ENCODE data around the gene KIF14.
"Not testable (repeated sequence)": the region's sequence is repeated elsewhere in the genome, so short reads cannot be mapped to it uniquely, and the experiment has no call there.

The KIF14 gene

GRCh38 chr1:200631375-200631774 is 10.8 kb upstream of the KIF14 start:
- DNase-seq (ENCODE audit: low read depth in 2 of 2) = no peak

GRCh38 chr1:200630515-200630899 is 10.0 kb upstream of the KIF14 start:
- DNase-seq (ENCODE audit: low read depth in 2 of 2) = not testable (repeated sequence)

DNA sequence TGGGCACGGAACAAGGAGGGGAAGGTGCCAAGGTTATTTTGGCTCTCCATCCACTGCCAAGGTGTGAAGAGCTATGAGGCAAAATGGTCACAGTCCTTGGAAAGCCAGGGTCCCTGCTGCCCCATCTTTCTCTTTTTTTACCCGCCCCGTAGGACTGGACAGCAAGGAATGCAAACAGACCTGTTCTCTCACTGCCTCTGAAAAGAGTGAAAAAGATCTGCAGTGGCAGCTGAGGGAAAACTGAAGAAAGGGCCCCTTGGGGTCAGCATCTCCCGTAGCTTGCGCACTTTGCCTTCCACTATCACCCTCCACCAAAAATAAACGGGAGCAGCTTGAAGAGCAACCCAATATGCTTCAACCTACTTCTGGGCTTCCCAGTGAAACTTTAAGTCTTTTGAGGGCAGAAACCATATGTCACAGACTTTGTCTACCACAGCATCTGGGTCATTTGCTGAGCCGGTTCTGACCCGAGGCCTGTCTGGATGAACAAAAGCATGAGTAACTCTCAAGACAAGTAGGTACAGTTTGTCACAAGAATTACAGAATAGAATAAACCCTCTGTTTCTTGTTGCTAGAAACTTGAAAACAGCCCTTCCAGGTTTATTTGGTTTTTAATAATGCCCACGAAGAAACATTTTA is 9.4 kb upstream of the KIF14 start:
- no peak for DNase-seq (ENCODE audit: low read depth in 2 of 2)

GRCh38 chr1:200628223-200628881 is 7.8 kb upstream of the KIF14 start:
- DNase-seq (ENCODE audit: low read depth in 2 of 2) = peak; percentile 62 to 68

DNA sequence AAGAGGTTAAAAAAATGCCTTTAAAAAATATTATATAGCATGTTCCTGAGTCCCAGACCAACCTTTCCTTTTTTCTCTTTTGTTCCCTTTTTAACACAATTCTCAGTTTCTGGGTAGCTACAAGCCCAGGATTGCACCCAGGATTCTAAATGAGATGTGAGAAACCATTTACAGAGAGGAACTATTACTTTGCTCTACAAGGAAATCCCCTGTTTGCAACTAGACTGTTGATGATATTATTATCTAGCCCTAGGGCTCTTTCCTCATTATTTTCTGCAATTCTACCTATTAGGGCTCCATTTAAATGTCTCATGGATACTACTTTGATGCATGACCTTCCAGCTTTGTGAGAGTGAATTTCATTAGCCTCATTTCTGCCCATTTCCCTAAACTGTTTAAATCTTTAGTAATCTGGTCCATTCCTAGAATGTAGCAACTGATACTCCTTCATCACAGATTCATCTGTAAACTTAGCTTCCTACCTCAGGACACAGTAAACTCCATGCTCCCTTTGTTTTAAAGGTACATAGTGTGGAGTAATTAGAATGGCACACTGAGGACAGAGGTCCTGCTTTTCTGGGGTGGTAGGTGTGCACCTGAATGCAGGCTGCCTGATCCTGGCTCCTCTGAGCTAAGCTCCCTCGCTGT is 7.1 kb upstream of the KIF14 start:
- no peak for DNase-seq (ENCODE audit: low read depth in 2 of 2)

- DNase-seq (ENCODE audit: low read depth in 2 of 2) = no peak
Measured at GRCh38 chr1:200626853-200627534, 6.4 kb upstream of the KIF14 start.

GRCh38 chr1:200625381-200625824 is 4.9 kb upstream of the KIF14 start:
- DNase-seq (ENCODE audit: low read depth in 2 of 2) = no peak

DNA sequence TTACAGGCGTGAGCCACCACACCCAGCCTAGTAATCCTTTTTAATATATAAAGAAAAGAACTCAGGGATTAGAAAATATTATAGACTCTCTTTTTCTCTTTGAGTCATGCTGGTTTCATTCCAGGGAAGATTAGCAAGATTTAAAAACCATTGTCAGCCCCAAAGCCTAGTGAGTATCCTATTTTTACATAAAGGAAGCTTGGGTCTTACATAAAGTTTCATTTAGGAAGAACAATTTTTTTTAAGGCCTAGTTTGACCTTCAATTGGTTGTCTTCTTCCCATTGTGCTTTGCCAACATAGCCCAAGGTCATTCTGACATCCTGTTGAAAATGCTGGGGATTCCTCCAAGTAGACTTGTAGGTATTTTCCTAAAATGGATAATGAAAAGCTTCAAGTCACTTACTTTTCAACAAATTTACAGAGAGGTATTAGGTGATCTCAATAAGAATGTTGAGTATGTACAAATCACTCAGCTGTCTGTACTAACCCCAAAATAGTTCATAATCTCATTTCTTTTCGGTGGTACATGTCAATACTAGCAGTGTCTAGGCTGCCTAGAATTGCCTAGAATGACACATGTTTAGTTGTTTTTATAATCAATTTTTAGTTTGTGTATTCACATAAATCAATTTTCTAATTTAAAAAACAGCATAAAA is 4.3 kb upstream of the KIF14 start:
- DNase-seq (ENCODE audit: low read depth in 2 of 2) = no peak

DNA sequence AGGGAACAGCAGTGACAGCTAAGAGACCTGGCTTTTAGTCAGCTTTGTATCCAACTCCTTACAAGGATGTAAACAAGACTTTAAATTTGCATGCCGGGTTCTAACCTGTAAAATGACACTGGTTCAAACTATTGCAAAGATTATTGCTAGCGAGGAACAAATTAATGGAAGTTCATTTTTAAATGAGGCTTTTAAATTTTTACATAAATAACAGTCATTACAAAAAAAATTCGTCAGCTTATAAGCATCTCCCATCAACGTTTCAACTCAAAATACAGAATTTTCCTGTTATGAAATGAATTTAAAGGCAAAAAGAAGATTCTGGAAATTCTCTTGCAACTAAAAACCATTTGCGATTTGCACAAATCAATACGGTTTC is 668 bp downstream of the KIF14 start:
- DNase-seq (ENCODE audit: low read depth in 2 of 2) = no peak

- DNase-seq (ENCODE audit: low read depth in 2 of 2) = no peak
Measured at GRCh38 chr1:200610846-200611245, 9.7 kb downstream of the KIF14 start.

- no peak for DNase-seq (ENCODE audit: low read depth in 2 of 2)
Measured at GRCh38 chr1:200602632-200603031, 17.9 kb downstream of the KIF14 start.

DNA sequence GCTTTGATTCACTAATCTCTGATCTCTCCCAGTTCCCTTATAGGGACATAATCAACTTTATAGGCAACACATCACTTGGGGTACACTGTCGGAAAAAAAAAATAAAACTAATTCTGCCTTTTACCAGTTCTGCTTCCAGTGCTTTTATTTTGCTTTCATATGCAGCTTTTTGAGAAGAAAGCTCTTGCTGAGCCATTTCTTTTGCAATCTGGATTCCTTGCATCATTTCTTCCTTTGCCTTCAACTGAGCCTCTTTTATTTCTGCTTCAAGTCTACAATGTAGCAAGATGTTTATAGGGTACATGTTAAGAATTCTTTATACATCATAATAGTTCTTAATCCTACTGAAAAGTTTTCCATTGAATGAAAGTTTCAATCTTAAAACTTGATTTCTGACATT is 30.6 kb downstream of the KIF14 start:
- no peak for DNase-seq (ENCODE audit: low read depth in 2 of 2)

- no peak for DNase-seq (ENCODE audit: low read depth in 2 of 2)
Measured at GRCh38 chr1:200588698-200589097, 31.9 kb downstream of the KIF14 start.

DNA sequence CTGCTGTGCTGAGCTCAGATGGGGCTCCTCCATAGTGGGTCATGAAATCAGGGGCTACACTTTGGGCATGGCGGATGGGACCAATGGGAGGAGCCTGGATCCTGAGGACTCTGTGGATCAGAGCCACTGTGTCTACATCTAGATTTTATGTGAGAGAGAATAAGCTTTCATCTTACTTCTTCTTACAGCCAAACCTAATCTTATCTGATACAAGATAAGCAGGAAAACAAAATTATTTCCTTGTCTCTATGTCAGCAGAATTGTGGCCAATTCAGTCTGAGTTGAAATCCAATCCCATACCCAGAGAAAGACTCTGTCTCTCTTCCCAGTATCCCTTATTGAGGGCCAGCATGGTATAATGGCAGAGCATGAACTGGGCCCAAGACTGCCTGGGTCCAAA is 56.2 kb downstream of the KIF14 start:
- DNase-seq (ENCODE audit: low read depth in 2 of 2) = no peak

- DNase-seq (ENCODE audit: low read depth in 2 of 2) = no peak
Measured at GRCh38 chr1:200561856-200562214, 58.7 kb downstream of the KIF14 start.

- DNase-seq (ENCODE audit: low read depth in 2 of 2) = no peak
Measured at GRCh38 chr1:200558866-200559459, 61.6 kb downstream of the KIF14 start.

DNA sequence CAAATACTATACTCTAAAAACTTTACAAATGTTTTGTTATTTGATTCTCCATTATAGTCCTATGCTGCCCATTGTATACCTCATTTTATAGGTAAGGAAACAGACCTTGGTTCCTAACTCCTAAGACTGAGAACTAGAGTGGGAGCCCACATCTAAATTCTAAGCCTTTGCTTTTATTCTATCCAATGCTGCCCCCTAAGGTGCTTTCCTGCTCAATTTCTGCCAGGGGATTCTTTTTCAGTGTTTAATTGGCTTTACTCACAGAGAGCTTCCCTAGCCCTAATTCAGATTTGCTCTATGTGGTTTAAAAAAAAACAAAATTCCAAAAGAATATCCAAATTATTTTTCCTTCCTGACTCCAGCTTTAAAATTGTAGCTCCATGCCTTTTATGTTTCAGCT is 64.5 kb downstream of the KIF14 start:
- DNase-seq (ENCODE audit: low read depth in 2 of 2) = no peak

GRCh38 chr1:200552737-200553136 is 67.8 kb downstream of the KIF14 start:
- DNase-seq (ENCODE audit: low read depth in 2 of 2) = not testable (repeated sequence)

GRCh38 chr1:200550367-200550766 is 70.2 kb downstream of the KIF14 start:
- DNase-seq (ENCODE audit: low read depth in 2 of 2) = no peak

- DNase-seq (ENCODE audit: low read depth in 2 of 2) = no peak
Measured at GRCh38 chr1:200547386-200547785, 73.2 kb downstream of the KIF14 start.

GRCh38 chr1:200546577-200546976 is 74.0 kb downstream of the KIF14 start:
- DNase-seq (ENCODE audit: low read depth in 2 of 2) = no peak

DNA sequence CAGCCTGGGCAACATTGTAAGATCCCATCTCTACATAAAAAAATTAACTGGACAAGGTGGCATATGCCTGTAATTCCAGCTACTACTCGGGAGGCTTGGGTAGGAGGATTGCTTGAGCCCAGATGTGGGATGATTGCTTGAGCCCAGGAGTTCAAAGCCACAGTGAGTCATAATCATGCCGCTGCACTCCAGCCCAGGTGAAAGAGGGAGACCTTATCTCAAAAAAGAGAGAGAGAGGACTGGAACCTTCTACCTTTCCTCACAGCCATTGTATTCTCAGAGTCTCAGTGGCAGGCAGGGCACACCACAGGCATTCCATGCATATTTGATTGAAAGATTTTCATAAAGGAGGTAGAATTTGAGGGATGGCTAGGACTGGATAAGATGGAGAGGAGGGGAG is 78.4 kb downstream of the KIF14 start:
- no peak for DNase-seq (ENCODE audit: low read depth in 2 of 2)

Measured in stimulated activated CD8-positive, alpha-beta memory T cell treated with anti-CD3 and anti-CD28 coated beads, Interleukin-15, amount 100 ng/mL, for 48 hours (primary cell).